ENCODE measurements around the gene SVEP1.

DNA sequence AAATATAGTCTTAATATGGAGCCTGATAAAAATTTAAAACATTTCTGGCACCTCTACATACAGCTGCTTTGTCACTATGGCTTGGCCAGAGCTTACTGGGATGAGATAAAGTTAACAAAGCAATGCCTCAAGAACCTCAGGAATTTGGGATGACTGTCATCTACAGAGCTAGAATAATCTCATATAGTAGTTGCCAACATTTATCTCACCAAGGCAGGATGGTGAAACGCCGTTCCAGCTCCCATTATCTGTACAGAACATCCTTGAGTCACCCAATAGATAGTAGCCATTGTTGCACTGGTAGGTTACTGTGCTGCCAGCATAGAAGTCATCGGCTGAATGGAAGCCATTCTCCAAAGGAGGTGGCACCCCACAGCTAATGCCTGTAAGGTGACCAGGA, 147.3 kb downstream of the SVEP1 start:
- no peak for TF ChIP-seq ZNF607 (CRISPR knock-in tag; IDR thresholded peaks at IDR 0.05; ENCODE audit: borderline replicate concordance)
- TF ChIP-seq ZNF660 (CRISPR knock-in tag; IDR thresholded peaks at IDR 0.05; ENCODE audit: borderline replicate concordance, low read depth): no peak
- TF ChIP-seq, protein P1, sequence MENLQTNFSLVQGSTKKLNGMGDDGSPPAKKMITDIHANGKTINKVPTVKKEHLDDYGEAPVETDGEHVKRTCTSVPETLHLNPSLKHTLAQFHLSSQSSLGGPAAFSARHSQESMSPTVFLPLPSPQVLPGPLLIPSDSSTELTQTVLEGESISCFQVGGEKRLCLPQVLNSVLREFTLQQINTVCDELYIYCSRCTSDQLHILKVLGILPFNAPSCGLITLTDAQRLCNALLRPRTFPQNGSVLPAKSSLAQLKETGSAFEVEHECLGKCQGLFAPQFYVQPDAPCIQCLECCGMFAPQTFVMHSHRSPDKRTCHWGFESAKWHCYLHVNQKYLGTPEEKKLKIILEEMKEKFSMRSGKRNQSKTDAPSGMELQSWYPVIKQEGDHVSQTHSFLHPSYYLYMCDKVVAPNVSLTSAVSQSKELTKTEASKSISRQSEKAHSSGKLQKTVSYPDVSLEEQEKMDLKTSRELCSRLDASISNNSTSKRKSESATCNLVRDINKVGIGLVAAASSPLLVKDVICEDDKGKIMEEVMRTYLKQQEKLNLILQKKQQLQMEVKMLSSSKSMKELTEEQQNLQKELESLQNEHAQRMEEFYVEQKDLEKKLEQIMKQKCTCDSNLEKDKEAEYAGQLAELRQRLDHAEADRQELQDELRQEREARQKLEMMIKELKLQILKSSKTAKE (CRISPR knock-in tag; IDR thresholded peaks at IDR 0.05; ENCODE audit: borderline replicate concordance): no peak
- TF ChIP-seq, protein P2, sequence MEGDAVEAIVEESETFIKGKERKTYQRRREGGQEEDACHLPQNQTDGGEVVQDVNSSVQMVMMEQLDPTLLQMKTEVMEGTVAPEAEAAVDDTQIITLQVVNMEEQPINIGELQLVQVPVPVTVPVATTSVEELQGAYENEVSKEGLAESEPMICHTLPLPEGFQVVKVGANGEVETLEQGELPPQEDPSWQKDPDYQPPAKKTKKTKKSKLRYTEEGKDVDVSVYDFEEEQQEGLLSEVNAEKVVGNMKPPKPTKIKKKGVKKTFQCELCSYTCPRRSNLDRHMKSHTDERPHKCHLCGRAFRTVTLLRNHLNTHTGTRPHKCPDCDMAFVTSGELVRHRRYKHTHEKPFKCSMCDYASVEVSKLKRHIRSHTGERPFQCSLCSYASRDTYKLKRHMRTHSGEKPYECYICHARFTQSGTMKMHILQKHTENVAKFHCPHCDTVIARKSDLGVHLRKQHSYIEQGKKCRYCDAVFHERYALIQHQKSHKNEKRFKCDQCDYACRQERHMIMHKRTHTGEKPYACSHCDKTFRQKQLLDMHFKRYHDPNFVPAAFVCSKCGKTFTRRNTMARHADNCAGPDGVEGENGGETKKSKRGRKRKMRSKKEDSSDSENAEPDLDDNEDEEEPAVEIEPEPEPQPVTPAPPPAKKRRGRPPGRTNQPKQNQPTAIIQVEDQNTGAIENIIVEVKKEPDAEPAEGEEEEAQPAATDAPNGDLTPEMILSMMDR (CRISPR knock-in tag; IDR thresholded peaks at IDR 0.05): no peak
- TF ChIP-seq, protein P3, sequence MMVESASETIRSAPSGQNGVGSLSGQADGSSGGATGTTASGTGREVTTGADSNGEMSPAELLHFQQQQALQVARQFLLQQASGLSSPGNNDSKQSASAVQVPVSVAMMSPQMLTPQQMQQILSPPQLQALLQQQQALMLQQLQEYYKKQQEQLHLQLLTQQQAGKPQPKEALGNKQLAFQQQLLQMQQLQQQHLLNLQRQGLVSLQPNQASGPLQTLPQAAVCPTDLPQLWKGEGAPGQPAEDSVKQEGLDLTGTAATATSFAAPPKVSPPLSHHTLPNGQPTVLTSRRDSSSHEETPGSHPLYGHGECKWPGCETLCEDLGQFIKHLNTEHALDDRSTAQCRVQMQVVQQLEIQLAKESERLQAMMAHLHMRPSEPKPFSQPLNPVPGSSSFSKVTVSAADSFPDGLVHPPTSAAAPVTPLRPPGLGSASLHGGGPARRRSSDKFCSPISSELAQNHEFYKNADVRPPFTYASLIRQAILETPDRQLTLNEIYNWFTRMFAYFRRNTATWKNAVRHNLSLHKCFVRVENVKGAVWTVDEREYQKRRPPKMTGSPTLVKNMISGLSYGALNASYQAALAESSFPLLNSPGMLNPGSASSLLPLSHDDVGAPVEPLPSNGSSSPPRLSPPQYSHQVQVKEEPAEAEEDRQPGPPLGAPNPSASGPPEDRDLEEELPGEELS (CRISPR knock-in tag; IDR thresholded peaks at IDR 0.05): no peak
- TF ChIP-seq, protein P4, sequence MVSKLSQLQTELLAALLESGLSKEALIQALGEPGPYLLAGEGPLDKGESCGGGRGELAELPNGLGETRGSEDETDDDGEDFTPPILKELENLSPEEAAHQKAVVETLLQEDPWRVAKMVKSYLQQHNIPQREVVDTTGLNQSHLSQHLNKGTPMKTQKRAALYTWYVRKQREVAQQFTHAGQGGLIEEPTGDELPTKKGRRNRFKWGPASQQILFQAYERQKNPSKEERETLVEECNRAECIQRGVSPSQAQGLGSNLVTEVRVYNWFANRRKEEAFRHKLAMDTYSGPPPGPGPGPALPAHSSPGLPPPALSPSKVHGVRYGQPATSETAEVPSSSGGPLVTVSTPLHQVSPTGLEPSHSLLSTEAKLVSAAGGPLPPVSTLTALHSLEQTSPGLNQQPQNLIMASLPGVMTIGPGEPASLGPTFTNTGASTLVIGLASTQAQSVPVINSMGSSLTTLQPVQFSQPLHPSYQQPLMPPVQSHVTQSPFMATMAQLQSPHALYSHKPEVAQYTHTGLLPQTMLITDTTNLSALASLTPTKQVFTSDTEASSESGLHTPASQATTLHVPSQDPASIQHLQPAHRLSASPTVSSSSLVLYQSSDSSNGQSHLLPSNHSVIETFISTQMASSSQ (IDR thresholded peaks at IDR 0.05; ENCODE audit: low read depth): no peak
- TF ChIP-seq, protein P4 (CRISPR knock-in tag; IDR thresholded peaks at IDR 0.05; ENCODE audit: borderline replicate concordance): no peak
- TF ChIP-seq, protein P5, sequence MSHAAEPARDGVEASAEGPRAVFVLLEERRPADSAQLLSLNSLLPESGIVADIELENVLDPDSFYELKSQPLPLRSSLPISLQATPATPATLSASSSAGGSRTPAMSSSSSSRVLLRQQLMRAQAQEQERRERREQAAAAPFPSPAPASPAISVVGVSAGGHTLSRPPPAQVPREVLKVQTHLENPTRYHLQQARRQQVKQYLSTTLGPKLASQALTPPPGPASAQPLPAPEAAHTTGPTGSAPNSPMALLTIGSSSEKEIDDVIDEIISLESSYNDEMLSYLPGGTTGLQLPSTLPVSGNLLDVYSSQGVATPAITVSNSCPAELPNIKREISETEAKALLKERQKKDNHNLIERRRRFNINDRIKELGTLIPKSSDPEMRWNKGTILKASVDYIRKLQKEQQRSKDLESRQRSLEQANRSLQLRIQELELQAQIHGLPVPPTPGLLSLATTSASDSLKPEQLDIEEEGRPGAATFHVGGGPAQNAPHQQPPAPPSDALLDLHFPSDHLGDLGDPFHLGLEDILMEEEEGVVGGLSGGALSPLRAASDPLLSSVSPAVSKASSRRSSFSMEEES (CRISPR knock-in tag; IDR thresholded peaks at IDR 0.05): no peak
- no peak for TF ChIP-seq ZBTB8A (CRISPR knock-in tag; IDR thresholded peaks at IDR 0.05; ENCODE audit: borderline replicate concordance, low read depth)
- TF ChIP-seq, protein P6, sequence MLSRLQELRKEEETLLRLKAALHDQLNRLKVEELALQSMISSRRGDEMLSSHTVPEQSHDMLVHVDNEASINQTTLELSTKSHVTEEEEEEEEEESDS (CRISPR knock-in tag; IDR thresholded peaks at IDR 0.05; ENCODE audit: borderline replicate concordance): no peak
- TF ChIP-seq NR2F6 (IDR thresholded peaks at IDR 0.05): no peak
- TF ChIP-seq NR2F6 (CRISPR knock-in tag; IDR thresholded peaks at IDR 0.05): no peak
- TF ChIP-seq YY1 (IDR thresholded peaks at IDR 0.05; ENCODE audit: insufficient read depth, insufficient replicate concordance, low read depth, low read length): no peak

All from HepG2 (cell line).